Neural cell (in vitro differentiated cells): ENCODE results near the gene RAF1.

Experiments used
- CTCF ChIP-seq: fragments of 450-650 bp; IDR thresholded peaks from 2 replicates; pipeline ENCODE4 v1.5.1; 2014; ENCODE audit warnings: antibody characterized with exemption, mild to moderate bottlenecking, moderate library complexity; ENCODE audit not compliant: poor library complexity, severe bottlenecking
- EP300 ChIP-seq: fragments of 450-650 bp; conservative IDR thresholded peaks from 2 replicates; pipeline ENCODE4 v1.6.1; 2014; ENCODE audit warnings: antibody characterized with exemption, mild to moderate bottlenecking, moderate library complexity; ENCODE audit not compliant: poor library complexity, severe bottlenecking
- EZH2 ChIP-seq: fragments of 200-600, 300-800 bp; shearing (Covaris generic), sonication (generic); IDR thresholded peaks from 2 replicates; pipeline ENCODE4 v1.6.1; 2014; ENCODE audit warnings: antibody characterized with exemption, low read length, borderline replicate concordance, mild to moderate bottlenecking; ENCODE audit not compliant: insufficient read depth, poor library complexity, severe bottlenecking
- POLR2AphosphoS5 ChIP-seq: IDR thresholded peaks from 2 replicates; pipeline ENCODE4 v1.6.1; 2012

GRCh38 chr3:12695916-12696315, 32.0 kb upstream of the RAF1 start:
- TF ChIP-seq CTCF (no peak), EP300 (no peak), EZH2 (no peak), POLR2AphosphoS5 (no peak)
